ENCODE results near the gene CNTNAP3.
"Not testable (repeated sequence)": the region's sequence is repeated elsewhere in the genome, so short reads cannot be mapped to it uniquely, and the experiment has no call there.

The CNTNAP3 gene

GRCh38 chr9:39062966-39063365, 225.0 kb downstream of the CNTNAP3 start:
- DNase-seq = not testable (repeated sequence)

- not testable (repeated sequence) for DNase-seq
Observed at GRCh38 chr9:39054453-39054852, 233.5 kb downstream of the CNTNAP3 start.

GRCh38 chr9:39046833-39047232, 241.1 kb downstream of the CNTNAP3 start:
- not testable (repeated sequence) for DNase-seq

GRCh38 chr9:39042352-39042803, 245.6 kb downstream of the CNTNAP3 start:
- not testable (repeated sequence) for DNase-seq

- not testable (repeated sequence) for DNase-seq
Observed at GRCh38 chr9:39041774-39042173, 246.2 kb downstream of the CNTNAP3 start.

- not testable (repeated sequence) for DNase-seq
Observed at GRCh38 chr9:39039148-39039547, 248.8 kb downstream of the CNTNAP3 start.

GRCh38 chr9:39038221-39038620, 249.7 kb downstream of the CNTNAP3 start:
- not testable (repeated sequence) for DNase-seq

GRCh38 chr9:39033849-39034248, 254.1 kb downstream of the CNTNAP3 start:
- not testable (repeated sequence) for DNase-seq

- DNase-seq = not testable (repeated sequence)
Observed at GRCh38 chr9:39030204-39031019, 257.6 kb downstream of the CNTNAP3 start.

GRCh38 chr9:39028855-39029254, 259.1 kb downstream of the CNTNAP3 start:
- DNase-seq = not testable (repeated sequence)

- not testable (repeated sequence) for DNase-seq
Observed at GRCh38 chr9:39028168-39028567, 259.8 kb downstream of the CNTNAP3 start.

GRCh38 chr9:39025911-39026588, 261.9 kb downstream of the CNTNAP3 start:
- not testable (repeated sequence) for DNase-seq
